Bone marrow (tissue), 2 donors: ENCODE results near the gene LPP.
"Not testable (repeated sequence)": the region's sequence is repeated elsewhere in the genome, so short reads cannot be mapped to it uniquely, and the experiment has no call there.

Experiments used
- DNase-seq, 2 donors: peaks; one replicate each; lab custom pipeline; 2025; lab: John Stamatoyannopoulos, UW

The LPP gene

DNA sequence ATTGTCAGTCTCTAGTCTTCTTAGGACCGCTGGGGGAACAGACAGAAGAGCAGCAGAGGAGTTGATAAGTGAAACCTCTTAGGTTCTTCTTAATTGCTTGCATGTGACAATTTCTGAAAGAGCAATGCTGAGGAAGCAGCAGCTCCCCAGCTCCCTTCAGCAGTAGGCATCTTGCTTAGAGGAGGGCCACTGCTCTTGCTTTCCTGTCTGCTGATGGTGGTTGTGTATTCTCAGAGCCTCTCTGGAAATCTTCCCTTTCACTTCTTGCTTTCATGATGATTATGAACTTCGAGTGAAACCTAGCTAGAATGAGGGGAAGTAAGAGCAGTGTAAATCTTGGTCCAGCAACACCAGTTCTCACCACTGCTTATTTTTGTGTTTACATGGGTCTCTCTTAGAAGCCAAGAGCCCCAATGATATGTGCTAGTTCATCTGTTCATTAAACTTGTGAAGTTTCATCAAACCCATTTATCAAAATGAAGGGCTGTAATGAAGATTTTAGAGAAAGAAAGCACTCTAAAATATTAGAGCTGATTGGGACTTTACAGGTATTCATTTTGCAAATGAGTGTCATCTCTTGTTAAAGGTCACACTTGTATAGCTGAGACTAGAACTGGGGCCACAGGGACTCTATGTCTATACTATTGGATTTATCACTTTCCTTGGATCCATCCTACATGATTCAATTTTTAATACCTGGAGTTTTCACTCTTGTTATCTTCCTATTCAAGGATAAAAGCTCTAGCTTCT, 246.7 kb downstream of the LPP start:
- DNase-seq, result peak in 1 of 2 donors; percentile 66

DNA sequence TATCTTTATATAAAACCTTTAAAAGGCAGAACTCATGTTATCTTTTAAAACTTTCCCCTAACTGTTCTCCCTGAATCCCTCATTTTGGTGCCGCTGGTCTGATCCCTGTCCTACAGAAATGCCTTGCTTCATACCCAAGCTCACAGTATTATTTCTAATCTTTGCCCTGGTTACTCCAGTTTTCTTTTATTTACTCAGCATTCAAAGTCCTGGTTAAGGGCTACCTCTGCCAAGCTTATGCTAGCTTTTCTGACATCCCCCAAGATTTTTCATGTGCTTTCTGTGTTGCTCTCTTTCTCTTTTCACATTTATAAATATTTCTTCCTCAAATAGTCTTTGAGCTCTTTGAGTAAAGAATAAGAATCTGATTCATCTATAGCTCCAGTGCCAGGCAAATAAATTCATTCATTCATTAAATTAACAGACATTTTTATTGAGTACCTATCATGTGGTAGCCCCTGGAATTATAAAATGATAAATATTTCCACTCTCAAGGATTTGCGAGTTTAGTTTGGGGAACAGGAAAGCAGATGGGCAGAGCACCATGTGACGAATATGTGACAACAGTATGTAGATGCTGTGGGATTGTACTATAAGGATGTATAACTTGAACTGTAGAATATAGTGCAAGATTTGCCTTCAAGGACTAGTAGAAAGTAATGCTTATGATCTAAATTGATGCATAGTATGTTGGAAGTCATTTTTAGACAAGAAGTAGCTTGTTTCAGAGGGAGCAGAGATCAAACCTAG, 247.5 kb downstream of the LPP start:
- DNase-seq, result no peak

- no peak for DNase-seq
These were observed 248.3 kb downstream of the LPP start for GRCh38 chr3:188402229-188402628.

DNA sequence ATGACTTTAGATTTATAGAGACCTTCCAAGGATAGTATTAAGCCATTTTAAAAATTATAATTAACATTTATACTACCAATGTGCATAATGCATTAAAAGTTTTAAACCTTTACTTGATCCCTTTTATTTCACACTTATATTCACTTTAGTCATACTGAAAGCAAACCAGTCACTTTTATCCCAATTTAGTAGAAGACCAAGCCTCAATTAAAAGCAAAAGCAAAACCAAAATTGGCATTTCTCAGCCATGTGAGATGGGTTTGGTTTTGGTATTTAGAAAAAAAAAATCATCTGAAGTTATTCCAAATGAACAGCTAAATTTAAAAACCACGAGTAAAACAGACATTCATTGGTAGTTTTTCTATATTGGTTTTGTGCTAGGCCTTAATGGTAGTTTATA, 249.4 kb downstream of the LPP start:
- DNase-seq, result peak in 1 of 2 donors; percentile 36

DNA sequence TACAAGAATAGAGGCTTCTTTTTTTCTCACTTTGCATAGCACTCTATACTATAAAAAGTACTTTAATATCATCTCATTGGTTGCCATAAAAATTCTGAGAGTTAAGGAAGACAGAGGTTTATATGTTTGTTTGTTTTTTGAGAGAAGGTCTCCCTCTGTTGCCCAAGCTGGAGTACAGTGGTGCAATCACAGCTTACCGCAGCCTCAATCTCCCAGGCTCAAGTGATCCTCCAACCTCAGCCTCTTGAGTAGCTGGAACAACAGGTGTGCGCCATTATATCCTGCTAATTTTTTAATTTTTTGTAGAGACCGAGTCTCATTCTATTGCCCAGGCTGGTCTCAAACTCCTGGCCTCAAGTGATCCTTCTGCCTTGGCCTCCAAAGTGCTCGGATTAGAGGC, 250.2 kb downstream of the LPP start:
- DNase-seq, result no peak

DNA sequence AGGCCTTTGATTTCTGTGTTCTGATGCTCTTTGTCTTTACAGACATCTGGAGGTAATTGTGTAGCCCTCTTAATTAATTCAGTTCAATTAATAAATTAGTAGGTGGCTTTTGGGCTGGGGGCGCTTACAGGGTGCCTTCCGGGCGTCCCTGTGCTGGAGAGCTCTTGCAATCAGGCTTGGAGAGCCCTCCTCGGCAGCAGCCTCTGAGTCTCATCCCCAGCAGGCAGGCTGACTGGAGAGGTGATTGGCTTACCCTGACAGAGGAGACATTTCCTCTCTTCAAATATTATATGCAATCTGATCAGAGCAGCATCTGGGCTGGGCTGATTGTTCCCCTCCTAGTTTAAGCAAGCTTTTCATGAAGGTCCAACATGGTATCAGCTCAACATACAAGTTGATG, 250.7 kb downstream of the LPP start:
- no peak for DNase-seq

DNA sequence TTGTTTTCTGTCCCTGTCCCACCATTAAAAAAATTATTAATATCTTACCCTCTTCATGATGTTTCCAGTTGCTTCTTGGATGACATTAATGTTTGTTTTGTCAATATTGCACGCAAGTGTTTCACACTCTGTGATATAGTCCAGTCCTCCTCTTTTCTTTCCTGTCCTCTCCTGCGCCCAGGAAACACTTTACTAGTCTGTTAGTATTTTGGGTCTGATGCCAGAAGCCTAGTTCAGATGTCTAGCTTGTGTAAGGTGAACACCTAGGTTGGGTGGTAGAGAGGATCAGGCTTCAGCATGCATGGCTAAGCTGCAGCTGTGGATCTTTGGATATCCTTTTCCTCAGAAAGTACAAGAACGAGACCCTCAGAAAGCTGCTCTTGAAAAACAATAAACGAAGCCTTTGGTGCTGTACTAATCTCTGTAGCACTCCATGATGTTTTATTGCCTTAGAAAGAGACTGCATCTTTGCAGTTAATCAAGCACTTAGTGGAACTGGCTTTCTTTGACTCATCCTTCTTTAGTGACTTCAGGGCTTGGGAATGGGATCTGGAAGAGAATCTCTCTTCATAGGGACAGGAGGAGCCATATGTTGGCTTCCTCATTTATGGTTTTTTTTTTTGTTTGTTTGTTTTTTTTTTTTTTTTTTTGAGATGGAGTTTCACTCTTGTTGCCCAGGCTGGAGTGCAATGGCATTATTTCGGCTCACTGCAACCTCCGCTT, 253.4 kb downstream of the LPP start:
- no peak for DNase-seq

DNA sequence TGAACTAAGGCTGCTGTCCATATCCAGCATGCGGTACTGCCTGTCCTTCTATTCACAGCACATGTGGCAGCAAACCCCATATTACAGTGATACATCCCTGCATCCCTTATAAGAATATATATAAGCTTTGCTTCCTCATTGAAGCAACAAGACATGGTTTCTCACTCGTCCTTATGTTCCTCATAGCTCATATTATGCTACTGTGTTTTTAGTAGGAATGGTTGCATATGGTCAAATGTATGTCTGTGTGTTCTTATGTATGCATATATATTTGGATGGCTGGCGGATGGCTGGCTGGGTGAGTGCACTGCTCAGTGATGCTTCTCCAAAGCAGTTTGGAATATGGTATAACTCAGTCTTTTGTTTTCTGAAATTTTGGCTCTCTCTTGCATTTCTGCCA, 254.9 kb downstream of the LPP start:
- no peak for DNase-seq

GRCh38 chr3:188411750-188412149, 257.8 kb downstream of the LPP start:
- no peak for DNase-seq

- no peak for DNase-seq
These were observed 261.2 kb downstream of the LPP start for GRCh38 chr3:188415196-188415595.

- no peak for DNase-seq
These were observed 262.1 kb downstream of the LPP start for GRCh38 chr3:188416041-188416440.

DNA sequence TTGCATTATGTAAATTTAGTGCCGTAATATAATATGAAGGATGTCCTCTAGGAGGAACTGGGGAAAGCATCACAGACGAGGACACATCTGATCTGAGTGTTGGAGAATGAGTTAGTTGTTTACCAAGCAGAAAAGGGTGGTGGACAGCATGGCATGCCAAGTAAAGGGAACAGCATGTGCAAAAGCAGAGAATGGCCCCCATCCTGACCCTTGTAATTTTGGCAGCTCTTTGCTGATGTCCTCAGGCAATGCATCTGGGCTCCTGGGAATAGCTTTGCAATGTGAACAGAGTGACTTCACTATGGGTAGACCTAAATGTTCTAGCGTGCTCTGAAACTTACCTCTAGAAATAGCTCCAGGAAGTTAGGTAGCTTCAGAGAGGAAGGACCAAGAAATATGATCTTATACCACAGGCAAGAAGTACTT, 263.3 kb downstream of the LPP start:
- DNase-seq, result no peak

- DNase-seq, result peak in 1 of 2 donors; percentile 7
These were observed 263.8 kb downstream of the LPP start for GRCh38 chr3:188417766-188418165.

- peak in 1 of 2 donors; percentile 23 for DNase-seq
These were observed 267.3 kb downstream of the LPP start for GRCh38 chr3:188421151-188421821.

DNA sequence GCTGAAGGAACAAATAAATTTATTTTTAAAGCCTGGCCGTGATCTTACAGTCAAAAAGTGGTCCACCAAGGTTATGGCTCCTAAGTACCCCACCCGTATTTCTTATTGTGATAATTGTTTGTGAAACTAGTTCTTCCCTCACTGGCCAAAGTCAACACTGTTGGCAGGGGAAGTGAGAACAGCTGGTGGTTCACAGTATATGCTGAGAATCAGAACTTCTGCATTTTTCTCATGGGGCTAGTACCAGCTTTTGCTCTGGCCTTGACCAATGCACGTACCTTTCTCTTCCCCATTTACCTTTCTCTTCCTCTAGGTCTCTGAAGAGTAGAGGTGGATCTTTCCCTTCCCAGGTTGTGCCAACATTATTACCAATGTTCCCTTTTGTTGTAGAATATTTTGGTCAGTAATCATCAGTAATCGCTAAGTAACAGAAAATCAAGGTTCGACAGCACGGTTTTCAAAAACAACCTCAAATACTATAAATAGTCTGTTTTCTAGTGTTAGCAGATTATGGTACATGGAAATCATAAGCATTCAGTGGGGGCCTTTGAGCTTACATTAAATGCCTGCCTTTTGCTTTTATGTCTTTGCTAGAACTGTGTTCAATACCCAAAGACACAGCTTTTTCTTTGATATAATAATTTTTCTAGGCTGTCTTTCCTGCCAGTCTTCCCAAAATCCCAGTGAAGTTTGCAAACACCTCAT, 268.0 kb downstream of the LPP start:
- peak in 1 of 2 donors; percentile 52 for DNase-seq

DNA sequence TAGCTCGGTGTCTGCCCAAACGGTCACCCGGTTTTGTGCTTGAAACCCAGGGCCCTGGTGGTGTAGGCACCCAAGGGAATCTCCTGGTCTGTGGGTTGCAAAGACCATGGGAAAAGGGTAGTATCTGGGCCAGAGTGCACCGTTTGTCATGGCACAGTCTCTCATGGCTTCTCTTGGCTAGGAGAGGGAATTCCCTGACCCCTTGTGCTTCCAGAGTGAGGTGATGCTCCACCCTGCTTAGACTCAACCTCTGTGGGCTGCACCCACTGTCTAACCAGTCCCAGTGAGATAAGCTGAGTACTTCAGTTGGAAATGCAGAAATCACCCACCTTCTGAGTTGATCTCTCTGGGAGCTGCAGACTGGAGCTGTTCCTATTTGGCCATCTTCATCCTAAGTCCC, 274.0 kb downstream of the LPP start:
- not testable (repeated sequence) for DNase-seq

GRCh38 chr3:188431040-188431439, 277.1 kb downstream of the LPP start:
- no peak for DNase-seq

GRCh38 chr3:188431553-188431952, 277.6 kb downstream of the LPP start:
- DNase-seq, result peak in 1 of 2 donors; percentile 20

GRCh38 chr3:188432802-188433520, 279.0 kb downstream of the LPP start:
- DNase-seq, result peak in 1 of 2 donors; percentile 59

- DNase-seq, result no peak
These were observed 279.7 kb downstream of the LPP start for GRCh38 chr3:188433521-188434150.
